AG04449 (cell line): Measurements from ENCODE around the gene CCDC127.

Source experiments
- CTCF ChIA-PET: fragments of 350-600 bp; formaldehyde crosslinking; extraction: SDS; loops from one replicate; lab custom pipeline; 2021; ENCODE audit warnings: antibody characterized with exemption; lab: Yijun Ruan, JAX
- POLR2A ChIA-PET: fragments of 400-600, 350-600 bp; formaldehyde crosslinking; extraction: SDS; loops from one replicate; lab custom pipeline; 2020; ENCODE audit warnings: antibody characterized with exemption, inconsistent platforms; lab: Yijun Ruan, JAX
- DNase-seq: peaks from one replicate; pipeline ENCODE4 v3.0.0-alpha.2; 2010; ENCODE audit warnings: low read depth, low spot score
- H3K4me3 ChIP-seq: 2 replicates; pipeline ENCODE4 v1.5.1; 2011; ENCODE audit warnings: low read depth, mild to moderate bottlenecking, control low read depth, low read length
- TF ChIP-seq, protein P1 (sequence below): IDR thresholded peaks from one replicate; pipeline ENCODE4 v1.5.1; 2011; ENCODE audit warnings: mild to moderate bottlenecking, moderate library complexity, low read length, control low read depth, inconsistent platforms; ENCODE audit not compliant: insufficient read depth; ENCODE audit errors: missing control alignments

CCDC127 gene

DNA sequence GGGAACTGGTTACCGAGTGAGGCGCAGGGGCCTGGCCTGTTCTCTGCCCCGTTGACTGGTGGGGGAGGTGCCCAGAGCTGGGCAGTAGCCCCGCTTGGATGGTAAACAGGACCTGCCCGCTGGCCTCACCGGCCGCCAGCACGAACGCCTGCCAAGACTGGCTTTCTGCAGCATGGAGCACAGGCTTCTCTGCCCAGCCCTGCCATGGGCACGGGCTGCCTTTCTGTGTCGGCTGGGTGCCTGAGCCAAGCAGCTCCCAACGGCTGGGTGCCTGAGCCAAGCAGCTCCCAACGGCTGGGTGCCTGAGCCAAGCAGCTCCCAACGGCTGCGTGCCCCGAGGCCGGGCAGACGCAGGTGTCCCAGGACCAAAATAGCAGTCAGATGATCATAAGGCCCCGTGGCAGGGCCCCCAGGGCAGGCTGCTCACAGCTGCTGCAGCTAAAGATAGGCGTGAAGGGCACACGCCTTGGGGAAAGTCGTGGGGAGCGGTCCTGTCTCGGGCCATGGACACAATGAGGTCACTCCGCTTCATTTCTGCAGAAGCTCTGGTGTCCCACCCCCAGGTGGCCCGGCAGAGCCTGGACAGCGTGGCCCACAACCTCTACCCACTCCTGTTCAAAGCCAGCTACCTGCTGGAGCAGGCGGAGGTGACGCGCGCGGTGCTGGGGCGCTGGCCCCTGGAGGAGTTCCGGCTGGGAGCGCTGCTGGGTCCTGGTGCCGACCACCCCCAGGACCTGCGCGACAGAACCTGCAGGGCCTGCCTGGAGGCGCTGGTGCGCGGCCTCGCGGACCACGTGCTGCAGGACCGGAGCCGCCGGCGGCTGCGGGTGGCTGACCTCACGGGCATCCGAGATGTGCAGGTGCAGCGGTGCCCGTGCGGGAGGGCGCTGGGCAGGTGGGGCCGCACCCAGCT is 26.7 kb downstream of the CCDC127 start, which contains the start of gene LRRC14B:
Gene LRRC14B, plus strand, starts transcription at position 460 of the 913 bp plus-strand sequence. Its CDS starts 44 bp downstream, at position 504.
- no peak within 1 kb of the TSS for H3K4me3 ChIP-seq
- ChIA-PET CTCF (interaction anchor here (0.8 to 2.0 kb wide), 5 partner anchors 9 to 240 kb away, joined by 3 to 6 read pairs (median 3); no protein-coding TSS in a partner anchor), POLR2A (no interaction called here)
- no peak for DNase-seq
- TF ChIP-seq, protein P1, sequence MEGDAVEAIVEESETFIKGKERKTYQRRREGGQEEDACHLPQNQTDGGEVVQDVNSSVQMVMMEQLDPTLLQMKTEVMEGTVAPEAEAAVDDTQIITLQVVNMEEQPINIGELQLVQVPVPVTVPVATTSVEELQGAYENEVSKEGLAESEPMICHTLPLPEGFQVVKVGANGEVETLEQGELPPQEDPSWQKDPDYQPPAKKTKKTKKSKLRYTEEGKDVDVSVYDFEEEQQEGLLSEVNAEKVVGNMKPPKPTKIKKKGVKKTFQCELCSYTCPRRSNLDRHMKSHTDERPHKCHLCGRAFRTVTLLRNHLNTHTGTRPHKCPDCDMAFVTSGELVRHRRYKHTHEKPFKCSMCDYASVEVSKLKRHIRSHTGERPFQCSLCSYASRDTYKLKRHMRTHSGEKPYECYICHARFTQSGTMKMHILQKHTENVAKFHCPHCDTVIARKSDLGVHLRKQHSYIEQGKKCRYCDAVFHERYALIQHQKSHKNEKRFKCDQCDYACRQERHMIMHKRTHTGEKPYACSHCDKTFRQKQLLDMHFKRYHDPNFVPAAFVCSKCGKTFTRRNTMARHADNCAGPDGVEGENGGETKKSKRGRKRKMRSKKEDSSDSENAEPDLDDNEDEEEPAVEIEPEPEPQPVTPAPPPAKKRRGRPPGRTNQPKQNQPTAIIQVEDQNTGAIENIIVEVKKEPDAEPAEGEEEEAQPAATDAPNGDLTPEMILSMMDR = no peak

DNA sequence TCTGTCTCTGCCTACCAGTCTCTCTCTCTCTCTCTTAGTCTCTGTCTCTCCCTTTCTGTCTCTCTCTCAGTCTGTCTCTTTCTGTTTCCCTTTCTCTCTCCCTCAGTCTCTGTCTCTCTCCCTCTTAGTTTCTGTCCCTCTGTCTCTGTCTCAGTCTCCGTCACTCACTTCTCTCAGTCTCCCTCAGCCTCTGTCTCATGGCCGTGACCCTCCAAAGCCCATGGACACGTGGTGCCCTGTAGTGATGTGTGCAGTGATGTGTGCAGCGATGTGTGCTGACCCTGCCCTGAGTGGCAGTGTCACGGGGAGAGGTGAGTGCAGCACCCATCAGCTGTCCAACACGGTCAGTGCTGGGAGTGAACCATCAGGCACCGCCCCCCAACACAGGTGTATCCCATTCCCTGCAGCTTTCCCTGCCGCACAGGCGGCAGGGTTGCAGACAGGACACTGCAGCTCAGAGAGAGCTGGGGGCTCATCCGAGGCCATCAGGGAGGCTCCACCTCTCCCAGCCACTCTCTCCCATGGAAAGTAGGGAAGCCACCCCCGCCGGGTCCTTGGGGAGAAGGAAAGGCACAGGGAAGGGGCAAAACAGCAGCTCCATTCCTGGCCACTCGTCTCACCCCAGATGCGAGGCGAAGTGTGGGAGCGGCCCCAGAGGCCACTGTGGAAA is 27.5 kb downstream of the CCDC127 start:
- no peak overlapping the region for H3K4me3 ChIP-seq
- no peak for DNase-seq
- CTCF ChIA-PET = interaction anchor here (1.1 to 2.0 kb wide), 3 partner anchors 9 to 126 kb away, joined by 3 to 6 read pairs (median 3); no protein-coding TSS in a partner anchor
- TF ChIP-seq, protein P1 = no peak
- POLR2A ChIA-PET = no interaction called here

DNA sequence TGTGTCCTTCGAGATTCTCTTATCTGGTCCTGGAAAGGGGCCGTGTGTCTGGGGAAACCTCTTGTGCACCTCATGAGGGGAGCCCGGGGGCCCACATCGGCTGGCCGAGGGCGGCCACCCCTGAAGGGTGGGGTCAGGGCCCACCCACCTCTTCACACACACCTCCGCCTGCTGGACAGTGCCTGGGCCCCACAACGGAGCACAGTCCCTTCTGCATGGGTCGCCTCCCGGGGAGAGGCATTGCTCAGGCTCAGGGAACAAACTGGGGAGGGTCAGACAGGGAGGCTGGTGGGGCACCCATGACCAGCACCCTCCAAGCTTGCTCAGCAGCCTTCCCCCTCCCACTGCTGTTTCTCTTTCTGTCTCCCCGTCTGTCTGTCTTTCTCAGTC is 28.0 kb downstream of the CCDC127 start:
- POLR2A ChIA-PET = no interaction called here
- CTCF ChIA-PET = interaction anchor here (1.2 to 2.0 kb wide), 3 partner anchors 10 to 126 kb away, joined by 3 to 13 read pairs (median 6); partner anchors contain the start of genes CCDC127 and SDHA
- TF ChIP-seq, protein P1 = no peak
- DNase-seq = no peak
- no peak overlapping the region for H3K4me3 ChIP-seq

DNA sequence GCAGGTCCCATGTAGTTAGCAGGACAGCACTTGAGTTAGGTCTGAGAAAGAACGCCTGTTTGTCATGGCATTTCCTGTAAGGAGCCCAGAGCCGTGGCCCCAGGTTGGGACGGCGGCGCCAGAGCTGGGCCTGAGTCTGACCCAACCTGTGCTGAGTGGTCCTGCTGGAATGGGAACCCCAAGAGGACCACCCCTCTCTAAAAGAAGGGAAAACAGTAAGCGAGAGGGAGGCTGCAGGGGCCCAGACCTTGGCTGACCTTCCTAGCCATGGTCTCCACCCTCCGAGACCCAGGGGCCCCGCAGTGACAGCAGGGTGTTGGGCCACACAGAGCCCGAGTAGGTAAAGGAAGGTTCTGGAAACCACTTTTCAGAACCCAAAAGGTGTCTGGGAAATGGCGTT is 28.5 kb downstream of the CCDC127 start:
- POLR2A ChIA-PET = no interaction called here
- TF ChIP-seq, protein P1 = no peak
- no peak for DNase-seq
- H3K4me3 ChIP-seq = no peak overlapping the region
- CTCF ChIA-PET = interaction anchor here (1.6 to 2.4 kb wide), 4 partner anchors 10 to 30 kb away, joined by 7 to 25 read pairs (median 14); partner anchors contain the start of genes CCDC127 and SDHA

DNA sequence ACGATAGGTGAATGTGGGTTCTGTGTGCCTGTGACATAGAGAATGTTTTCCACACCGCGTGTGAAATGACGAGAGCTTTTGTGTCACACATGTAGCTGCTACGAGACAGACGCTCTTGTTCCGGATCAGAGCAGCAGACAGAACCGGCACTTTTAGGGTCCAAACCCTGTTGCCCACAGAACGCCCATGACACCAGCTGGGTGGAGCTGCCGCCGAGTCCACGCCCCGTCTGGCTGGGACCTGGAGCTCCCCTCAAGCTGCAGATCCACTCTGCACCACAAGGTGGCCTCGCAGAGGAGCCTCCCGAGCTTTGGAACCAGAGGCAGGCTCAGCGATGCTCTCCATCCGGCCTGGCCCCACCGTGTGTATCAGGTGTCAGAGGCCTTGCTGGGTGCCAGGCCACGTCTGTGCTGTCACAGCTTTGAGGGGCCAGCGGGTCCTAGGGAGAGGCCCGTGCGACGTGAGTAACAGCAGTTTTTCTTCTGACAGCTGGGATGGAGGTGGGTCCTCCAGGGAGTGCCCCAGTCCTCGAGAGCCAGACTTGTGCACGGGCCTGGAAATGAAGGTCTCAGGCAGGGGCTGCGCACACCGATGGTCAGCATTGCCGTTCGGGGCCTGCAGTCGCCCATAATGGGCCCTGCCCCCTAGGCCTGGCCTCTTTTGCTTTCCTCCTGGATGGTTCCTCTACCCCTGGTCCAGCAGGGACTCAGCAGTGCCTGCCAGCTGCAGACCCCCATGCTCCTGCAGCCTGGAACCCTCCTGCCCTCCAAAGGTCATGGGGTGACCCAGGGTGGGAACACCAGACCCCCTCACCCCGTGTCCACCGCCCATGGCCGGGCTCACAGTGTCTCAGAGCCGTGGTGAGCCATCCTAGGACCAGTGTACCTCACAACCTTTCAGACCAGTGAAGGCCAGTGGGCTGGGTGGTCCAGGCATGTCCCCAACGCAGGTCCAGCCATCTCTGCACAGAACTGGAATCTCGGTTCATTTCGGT is 29.2 kb downstream of the CCDC127 start:
- peak; percentile 5 for DNase-seq
- TF ChIP-seq, protein P1 = peak; percentile 98
- H3K4me3 ChIP-seq = peak overlapping the region; percentile 23; the same call in 1 of the 2 replicates
- POLR2A ChIA-PET = no interaction called here
- CTCF ChIA-PET = interaction anchor here (0.6 to 2.4 kb wide), 26 partner anchors 9 to 258 kb away, joined by 3 to 25 read pairs (median 4); partner anchors contain the start of genes AHRR, CCDC127, EXOC3 and SDHA
